Liver (tissue), 9 donors: ENCODE measurements around the gene GALC. TPM values are rescaled to one million over a fixed set of nuclear protein-coding genes. Genes with fewer than 3 reads are reported as not detected.

ENCODE experiments used
- DNase-seq: peaks from one replicate; pipeline ENCODE4 v3.0.0-alpha.2; 2017; ENCODE audit warnings: low spot score
- H3K27ac ChIP-seq, 2 donors: one replicate each; pipeline ENCODE4 v1.7.0; 2013; ENCODE audit warnings: inconsistent platforms in 2 of 2, low read length in 2 of 2, control low read depth in 1 of 2, low read depth in 1 of 2, mild to moderate bottlenecking in 1 of 2
- H3K27me3 ChIP-seq, 4 donors: one replicate each; pipeline versions ENCODE4 v1.6.1 to v1.7.0; 2013; ENCODE audit warnings: low read length in 3 of 4, inconsistent platforms in 1 of 4, mild to moderate bottlenecking in 1 of 4, moderate library complexity in 1 of 4; ENCODE audit not compliant: control insufficient read depth in 4 of 4, insufficient read depth in 4 of 4
- H3K36me3 ChIP-seq, 4 donors: one replicate each; pipeline versions ENCODE4 v1.6.1 to v1.7.0; 2013; ENCODE audit warnings: low read length in 3 of 4, mild to moderate bottlenecking in 3 of 4, low read depth in 1 of 4, moderate library complexity in 1 of 4; ENCODE audit not compliant: control insufficient read depth in 4 of 4, insufficient read depth in 3 of 4
- H3K4me1 ChIP-seq, 4 donors: one replicate each; pipeline versions ENCODE4 v1.6.1 to v1.7.0; 2013; ENCODE audit warnings: low read length in 3 of 4, mild to moderate bottlenecking in 3 of 4, moderate library complexity in 1 of 4; ENCODE audit not compliant: control insufficient read depth in 4 of 4, insufficient read depth in 4 of 4
- H3K4me3 ChIP-seq, 3 donors: one replicate each; pipeline versions ENCODE4 v1.6.1 to v1.7.0; 2013; ENCODE audit warnings: low read length in 3 of 3, control low read depth in 1 of 3, low read depth in 1 of 3, mild to moderate bottlenecking in 1 of 3
- H3K9ac ChIP-seq, 2 donors: one replicate each; pipeline ENCODE4 v1.7.0; 2013; ENCODE audit warnings: low read length in 2 of 2, mild to moderate bottlenecking in 2 of 2, moderate library complexity in 2 of 2, control low read depth in 1 of 2, low read depth in 1 of 2
- H3K9me3 ChIP-seq, 4 donors: one replicate each; pipeline versions ENCODE4 v1.6.1 to v1.7.0; 2013; ENCODE audit warnings: low read length in 3 of 4; ENCODE audit not compliant: control insufficient read depth in 4 of 4
- ATF3 ChIP-seq: IDR thresholded peaks from 2 replicates; pipeline ENCODE4 v1.6.1; 2016; ENCODE audit warnings: antibody characterized with exemption
- CTCF ChIP-seq: fragments of 150-350 bp; IDR thresholded peaks from 2 replicates; pipeline ENCODE4 v1.5.1; 2017; ENCODE audit warnings: improper control_type of control experiment, low read depth, low read length; ENCODE audit not compliant: missing input control
- EGR1 ChIP-seq, 2 donors: IDR thresholded peaks; 2 replicates each; pipeline ENCODE4 v1.6.1; 2016 to 2018; ENCODE audit warnings: antibody characterized with exemption in 2 of 2, low read depth in 2 of 2
- FOXA1 ChIP-seq: IDR thresholded peaks from 2 replicates; pipeline ENCODE4 v1.6.1; 2016; ENCODE audit warnings: antibody characterized with exemption
- FOXA2 ChIP-seq: IDR thresholded peaks from 2 replicates; pipeline ENCODE4 v1.6.1; 2016; ENCODE audit warnings: antibody characterized with exemption
- GABPA ChIP-seq, 2 donors: IDR thresholded peaks in 1 of 2; conservative IDR thresholded peaks in 1 of 2; 2 replicates each; pipeline ENCODE4 v1.6.1; 2016; ENCODE audit warnings: antibody characterized with exemption in 2 of 2, mild to moderate bottlenecking in 1 of 2, moderate library complexity in 1 of 2
- HNF4A ChIP-seq, 2 donors: conservative IDR thresholded peaks; 2 replicates each; pipeline ENCODE4 v1.6.1; 2016; ENCODE audit warnings: antibody characterized with exemption in 2 of 2, mild to moderate bottlenecking in 2 of 2
- HNF4G ChIP-seq: IDR thresholded peaks from 2 replicates; pipeline ENCODE4 v1.6.1; 2016; ENCODE audit warnings: antibody characterized with exemption
- JUND ChIP-seq, 2 donors: IDR thresholded peaks; 2 replicates each; pipeline ENCODE4 v1.6.1; 2016; ENCODE audit warnings: antibody characterized with exemption in 2 of 2
- MAX ChIP-seq: IDR thresholded peaks from 2 replicates; pipeline ENCODE4 v1.6.1; 2016; ENCODE audit warnings: antibody characterized with exemption
- NR2F2 ChIP-seq: IDR thresholded peaks from 2 replicates; pipeline ENCODE4 v1.6.1; 2016; ENCODE audit warnings: antibody characterized with exemption
- RAD21 ChIP-seq, 2 donors: IDR thresholded peaks; 2 replicates each; pipeline ENCODE4 v1.6.1; 2016; ENCODE audit warnings: antibody characterized with exemption in 2 of 2, mild to moderate bottlenecking in 2 of 2
- REST ChIP-seq: IDR thresholded peaks from 2 replicates; pipeline ENCODE4 v1.6.1; 2016; ENCODE audit warnings: antibody characterized with exemption, mild to moderate bottlenecking
- RXRA ChIP-seq, 2 donors: IDR thresholded peaks; 2 replicates each; pipeline ENCODE4 v1.6.1; 2017 to 2018; ENCODE audit warnings: antibody characterized with exemption in 2 of 2, mild to moderate bottlenecking in 1 of 2
- TAF1 ChIP-seq: conservative IDR thresholded peaks from 2 replicates; pipeline ENCODE4 v1.6.1; 2016; ENCODE audit warnings: antibody characterized with exemption, mild to moderate bottlenecking
- YY1 ChIP-seq: IDR thresholded peaks from 2 replicates; pipeline ENCODE4 v1.6.1; 2016; ENCODE audit warnings: antibody characterized with exemption, mild to moderate bottlenecking
- ZBTB33 ChIP-seq: IDR thresholded peaks from 2 replicates; pipeline ENCODE4 v1.6.1; 2016; ENCODE audit warnings: antibody characterized with exemption
- WGBS: extraction: QIAGEN DNeasy Blood & Tissue Kit; methylation state at CpG from one replicate; pipeline ENCODE4 v1.1.7; 2013; 5-methylcytosine and 5-hydroxymethylcytosine counted together
- polyA plus RNA-seq, 2 donors: library from polyadenylated mRNA; stranded (reverse) in 1 of 2; unstranded in 1 of 2; fragments of 200-250 nt in 1 of 2; fragments of >200 nt in 1 of 2; fragmentation: Nextera tagmentation in 1 of 2; extraction: Ambion mirVana in 1 of 2; gene quantifications; one replicate each; pipeline versions ENCODE4 v1.2.1 to v1.2.3, GENCODE V29; 2013 to 2015
- total RNA-seq, 2 donors: library from RNA; depleted of rRNA; stranded (reverse); fragments of >200 nt; gene quantifications; one replicate each; pipeline ENCODE4 v1.2.3, GENCODE V29; 2014
- donor health status: healthy.
- donor health status: healthy.
- donor health status: healthy.
- donor health status: healthy.
- donor health status: healthy.

Gene GALC
- total and polyA plus RNA-seq, 4 donors = 2.8 to 20.8 (median 12.1) TPM

- no peak for TF ChIP-seq REST
- TF ChIP-seq RAD21 (IDR thresholded peaks at IDR 0.05) = no peak
- TF ChIP-seq EGR1 (IDR thresholded peaks at IDR 0.05; ENCODE audit: low read depth in 2 of 2) = no peak
- no peak for TF ChIP-seq TAF1
- no peak for TF ChIP-seq FOXA1
These were observed 3.3 kb upstream of the GALC start (continued) for GRCh38 chr14:87996291-87996592.

GRCh38 chr14:87995500-87996290 lies 2.7 kb upstream of the GALC start:
- WGBS = 71% methylated on average over 6 of the region's 6 CpGs
- Histone ChIP-seq H3K9ac (no peak overlapping the region), H3K4me3 (no peak overlapping the region), H3K9me3 (no peaks in the 10 kb centered on the region), H3K27ac (peak overlapping the region in 1 of 2 donors; percentile 22), H3K36me3 (no peaks in the 10 kb centered on the region), H3K4me1 (peaks cover 0 to 6% (median 1%) of the 10 kb centered on the region in 4 donors), H3K27me3 (no peaks in the 10 kb centered on the region)
- no peak for TF ChIP-seq EGR1 (IDR thresholded peaks at IDR 0.05; ENCODE audit: low read depth in 2 of 2)
- TF ChIP-seq HNF4G = no peak
- no peak for TF ChIP-seq FOXA1
- TF ChIP-seq MAX = no peak
- no peak for TF ChIP-seq CTCF
- TF ChIP-seq REST = no peak
- no peak for TF ChIP-seq NR2F2
- no peak for TF ChIP-seq ATF3
- TF ChIP-seq YY1 = no peak
- no peak for TF ChIP-seq ZBTB33
- no peak for TF ChIP-seq FOXA2
- TF ChIP-seq RAD21 (IDR thresholded peaks at IDR 0.05) = no peak
- TF ChIP-seq RXRA (IDR thresholded peaks at IDR 0.05) = no peak
- TF ChIP-seq TAF1 = no peak
- no peak for TF ChIP-seq JUND (IDR thresholded peaks at IDR 0.05)
- no peak for TF ChIP-seq HNF4A (conservative IDR thresholded peaks at IDR 0.05)
- TF ChIP-seq GABPA (IDR thresholded peaks at IDR 0.05 in 1 of 2, conservative IDR thresholded peaks at IDR 0.05 in 1 of 2) = no peak
- DNase-seq = no peak
